Measurements from ENCODE around the gene GUCD1.

The GUCD1 gene

DNA sequence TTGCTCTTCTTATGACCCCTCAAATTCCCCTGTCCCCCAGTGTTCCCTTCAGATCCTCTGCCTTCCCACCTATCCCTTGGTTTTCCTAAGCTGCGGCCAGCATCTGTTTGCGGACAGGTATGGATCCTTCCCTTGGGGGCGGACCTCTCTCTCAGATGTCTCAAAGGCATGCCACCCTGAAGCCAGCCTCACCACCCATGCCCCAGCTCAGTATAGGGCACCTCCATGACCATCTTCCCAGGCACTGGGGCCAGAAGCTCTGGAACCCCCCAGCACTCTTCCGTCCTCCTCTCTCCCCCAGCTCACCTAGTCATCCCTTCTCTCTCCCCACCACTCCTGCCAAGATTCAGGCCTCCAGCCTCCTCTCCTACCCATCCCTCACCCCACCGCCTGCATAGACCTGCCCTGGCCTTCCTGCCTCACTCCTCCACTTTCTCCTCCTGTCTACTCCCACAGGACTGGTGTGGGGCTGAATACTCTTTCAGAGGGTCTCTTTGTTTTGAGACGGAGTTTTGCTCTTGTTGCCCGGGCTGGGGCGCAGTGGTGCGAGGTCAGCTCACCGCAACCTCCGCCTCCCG, 35.7 kb upstream of the GUCD1 start:
- DNase-seq (ENCODE audit: low spot score) = no peak

- no peak for DNase-seq (ENCODE audit: low spot score)
These were observed 34.6 kb upstream of the GUCD1 start for GRCh38 chr22:24589518-24590030.

DNA sequence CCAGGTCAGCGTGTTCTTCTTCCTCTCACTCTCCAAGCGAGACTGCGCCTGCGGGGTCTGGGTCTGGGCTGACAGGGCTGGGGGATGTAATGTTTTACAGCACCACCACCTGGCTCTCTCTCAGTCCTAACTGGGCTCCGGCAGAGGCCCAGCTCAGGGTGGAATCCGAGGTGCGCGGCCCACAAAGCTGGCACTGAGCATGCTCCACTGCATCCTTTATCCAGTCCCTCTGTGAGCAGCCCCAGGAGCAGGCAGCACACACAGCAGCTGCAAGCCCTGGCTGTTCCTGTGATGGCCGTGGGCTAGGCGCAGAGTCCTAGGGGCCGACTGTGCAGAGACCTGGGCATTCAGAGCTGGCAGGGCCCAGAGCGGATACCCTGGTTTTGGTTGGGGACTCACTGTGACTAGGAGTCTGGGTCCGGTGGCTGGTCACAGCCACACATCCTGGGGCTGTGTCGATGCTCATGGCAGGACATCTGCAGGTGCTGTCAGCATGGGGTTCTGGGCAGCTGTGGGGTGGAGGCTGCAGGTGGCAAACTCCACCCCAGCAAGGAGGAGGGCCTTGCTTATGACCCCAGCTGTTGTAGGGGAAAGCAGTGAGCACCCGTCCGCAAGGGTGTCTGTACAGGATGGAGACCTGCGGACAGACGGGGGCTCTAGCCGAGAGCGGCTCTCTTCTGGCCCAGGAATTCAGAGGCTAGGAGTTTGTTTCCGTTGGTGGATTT, 34.0 kb upstream of the GUCD1 start:
- no peak for DNase-seq (ENCODE audit: low spot score)

DNA sequence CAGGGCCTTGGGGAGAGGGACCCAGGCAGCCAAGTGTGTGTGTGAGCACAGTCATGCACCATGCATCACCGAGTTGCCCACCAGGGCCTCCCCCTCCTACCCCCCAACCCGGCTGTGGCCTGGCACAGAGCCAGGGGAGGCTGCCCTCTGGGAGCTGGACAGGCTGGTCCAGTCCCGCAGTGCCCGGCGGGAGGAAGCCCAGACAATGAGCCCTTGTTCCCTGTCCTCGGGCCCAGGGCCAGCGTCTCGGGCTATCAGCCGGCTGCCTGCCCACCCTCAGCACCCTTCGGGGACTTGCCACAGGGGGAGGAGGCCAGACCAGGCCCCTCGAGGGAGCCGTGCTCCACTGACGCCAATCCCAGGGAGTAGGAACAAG, 33.4 kb upstream of the GUCD1 start:
- no peak for DNase-seq (ENCODE audit: low spot score)

DNA sequence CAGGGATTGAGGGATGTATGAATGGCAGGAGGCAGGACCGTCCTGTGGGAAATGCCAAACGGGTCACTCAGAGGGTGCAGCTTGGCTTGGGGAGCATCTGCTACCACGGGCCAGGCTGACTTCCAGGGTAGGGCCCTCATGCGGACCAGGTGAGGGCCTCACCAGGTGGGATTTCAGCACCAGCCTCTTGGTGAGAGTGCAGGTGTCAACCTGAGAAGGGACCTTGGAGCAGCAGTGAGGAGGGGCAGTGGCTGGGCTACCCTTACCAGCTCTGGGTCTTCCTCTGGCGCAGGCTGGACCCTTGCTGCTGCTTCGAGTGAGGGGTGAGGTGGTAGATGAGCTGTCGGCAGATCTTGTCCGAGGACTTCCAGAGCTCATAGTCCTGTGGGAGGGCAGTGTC, 33.0 kb upstream of the GUCD1 start:
- no peak for DNase-seq (ENCODE audit: low spot score)

DNA sequence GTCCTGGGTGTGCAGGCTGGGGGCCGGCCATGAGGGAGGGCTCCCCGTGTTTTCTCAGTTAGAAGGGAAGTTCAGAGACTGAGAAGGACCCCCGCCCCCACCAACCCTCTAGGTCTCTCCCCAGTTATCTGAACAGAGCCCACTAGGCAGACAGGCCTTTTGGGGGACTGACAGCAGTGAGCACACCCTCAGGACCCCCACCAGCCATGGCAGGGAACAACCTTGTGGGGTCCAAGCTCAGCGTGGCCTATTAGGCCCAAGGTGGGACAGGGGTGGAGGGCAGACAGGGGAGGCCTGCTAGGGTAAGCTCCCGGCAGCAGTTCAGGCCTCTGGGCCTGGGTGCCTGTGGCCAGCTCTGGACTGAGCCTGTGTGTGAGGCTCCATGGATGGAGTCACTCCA, 32.3 kb upstream of the GUCD1 start:
- no peak for DNase-seq (ENCODE audit: low spot score)

DNA sequence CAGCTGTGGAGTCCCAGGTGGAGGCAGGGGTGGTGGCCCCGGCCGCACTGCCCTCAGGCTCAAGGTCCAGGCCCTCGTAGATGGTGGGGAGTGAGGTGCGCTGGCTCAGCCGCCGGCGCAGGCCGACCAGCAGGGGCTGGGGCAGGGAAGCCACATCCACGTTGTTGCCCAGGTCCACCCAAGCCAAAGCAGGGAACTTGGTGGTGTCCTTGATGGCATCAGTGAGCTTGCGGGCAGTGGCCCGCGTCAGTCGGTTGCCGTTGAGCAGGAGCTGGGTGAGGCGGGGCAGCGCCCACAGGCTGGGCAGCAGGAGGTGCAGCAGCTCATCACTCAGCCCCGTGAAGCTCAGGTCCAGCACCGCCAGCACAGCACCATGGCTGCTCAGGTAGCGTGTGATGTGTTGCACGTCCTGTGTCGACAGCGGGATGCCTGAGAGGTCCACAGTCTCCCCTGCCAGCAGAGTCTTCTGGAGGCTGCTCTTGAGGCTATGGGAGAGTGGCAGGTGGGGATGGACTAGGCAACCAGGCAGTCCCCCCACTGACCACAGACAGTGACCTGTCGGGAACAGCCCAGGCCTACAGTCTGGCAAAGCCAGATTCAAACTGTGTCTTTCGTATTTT, 31.1 kb upstream of the GUCD1 start:
- no peak for DNase-seq (ENCODE audit: low spot score)

- no peak for DNase-seq (ENCODE audit: low spot score)
These were observed 30.5 kb upstream of the GUCD1 start for GRCh38 chr22:24585461-24585860.

- DNase-seq (ENCODE audit: low spot score) = no peak
These were observed 30.0 kb upstream of the GUCD1 start for GRCh38 chr22:24584871-24585411.

DNA sequence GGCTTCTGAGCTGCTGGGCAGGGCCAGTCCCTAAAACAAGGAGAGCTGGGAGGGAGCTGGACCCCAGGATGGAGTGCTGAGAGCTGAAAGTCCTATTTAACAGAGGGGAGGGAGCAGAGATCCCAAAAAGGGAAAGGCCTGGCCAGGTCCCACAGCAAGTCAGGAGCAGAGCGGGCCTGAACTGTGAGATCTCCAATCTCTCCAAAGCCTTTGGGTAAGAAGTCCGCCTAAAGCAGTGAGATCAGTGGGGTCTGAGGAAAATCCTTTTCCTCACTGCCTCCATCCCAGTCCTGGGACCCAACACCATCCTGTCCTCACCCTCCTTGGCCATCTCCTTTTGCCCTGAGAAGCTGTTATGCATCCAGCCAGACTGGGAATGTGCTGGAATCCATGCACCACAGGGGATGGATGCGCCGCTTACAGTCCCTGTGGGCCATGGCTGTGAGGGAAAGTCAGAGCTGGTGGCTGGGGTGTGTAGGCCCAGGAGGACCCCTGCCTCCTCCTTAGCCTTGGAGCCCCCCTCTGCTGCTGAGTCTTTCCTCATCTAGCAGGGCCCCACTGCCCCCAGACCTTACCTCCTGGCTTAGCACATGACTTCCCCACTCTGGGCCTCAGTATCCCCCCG, 29.3 kb upstream of the GUCD1 start:
- no peak for DNase-seq (ENCODE audit: low spot score)

DNA sequence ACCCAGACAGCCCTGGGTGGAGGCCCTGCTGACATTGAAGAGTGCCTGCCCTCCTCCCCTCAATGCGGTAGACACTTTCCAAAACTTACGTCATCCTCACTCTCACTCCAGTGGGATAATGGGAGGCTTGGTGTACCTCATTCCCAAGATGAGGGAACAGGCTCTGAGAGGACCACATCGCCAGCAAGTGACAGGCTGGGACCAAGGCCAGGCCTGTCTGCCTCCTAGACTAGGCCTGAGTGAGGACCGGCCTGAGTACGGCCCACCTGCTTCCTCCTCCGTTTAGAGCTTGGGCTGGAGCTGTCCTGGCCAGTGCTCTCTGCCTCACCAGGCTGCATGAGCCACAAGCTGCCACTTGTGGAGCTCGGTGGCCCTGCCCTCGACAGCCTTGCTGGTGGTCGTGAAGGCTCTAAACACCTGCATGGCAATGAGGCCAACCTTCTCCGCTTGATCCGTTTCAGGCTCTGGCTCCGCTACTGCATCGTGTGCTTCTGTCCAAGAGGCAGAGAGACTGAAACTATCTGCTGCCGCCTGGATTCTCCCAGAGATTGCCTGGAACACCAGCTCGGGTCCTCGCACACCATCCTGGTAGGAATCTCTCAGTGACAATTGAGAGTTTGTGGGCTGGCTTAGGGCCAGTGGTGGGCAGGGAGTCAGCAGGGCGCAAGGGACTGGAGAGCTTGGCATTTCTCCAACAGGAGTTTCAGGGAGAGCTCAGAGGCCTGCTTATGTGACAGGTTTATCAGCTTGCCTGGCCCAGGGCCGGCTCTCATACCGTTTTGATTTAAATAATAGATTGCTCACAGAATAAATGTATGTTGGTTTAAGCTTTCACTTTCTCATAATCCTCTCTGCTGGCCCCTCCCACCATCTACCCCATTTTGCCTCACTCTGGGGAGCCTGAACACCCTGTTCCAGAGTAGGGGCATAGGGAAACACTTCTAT, 28.6 kb upstream of the GUCD1 start:
- DNase-seq (ENCODE audit: low spot score) = no peak

DNA sequence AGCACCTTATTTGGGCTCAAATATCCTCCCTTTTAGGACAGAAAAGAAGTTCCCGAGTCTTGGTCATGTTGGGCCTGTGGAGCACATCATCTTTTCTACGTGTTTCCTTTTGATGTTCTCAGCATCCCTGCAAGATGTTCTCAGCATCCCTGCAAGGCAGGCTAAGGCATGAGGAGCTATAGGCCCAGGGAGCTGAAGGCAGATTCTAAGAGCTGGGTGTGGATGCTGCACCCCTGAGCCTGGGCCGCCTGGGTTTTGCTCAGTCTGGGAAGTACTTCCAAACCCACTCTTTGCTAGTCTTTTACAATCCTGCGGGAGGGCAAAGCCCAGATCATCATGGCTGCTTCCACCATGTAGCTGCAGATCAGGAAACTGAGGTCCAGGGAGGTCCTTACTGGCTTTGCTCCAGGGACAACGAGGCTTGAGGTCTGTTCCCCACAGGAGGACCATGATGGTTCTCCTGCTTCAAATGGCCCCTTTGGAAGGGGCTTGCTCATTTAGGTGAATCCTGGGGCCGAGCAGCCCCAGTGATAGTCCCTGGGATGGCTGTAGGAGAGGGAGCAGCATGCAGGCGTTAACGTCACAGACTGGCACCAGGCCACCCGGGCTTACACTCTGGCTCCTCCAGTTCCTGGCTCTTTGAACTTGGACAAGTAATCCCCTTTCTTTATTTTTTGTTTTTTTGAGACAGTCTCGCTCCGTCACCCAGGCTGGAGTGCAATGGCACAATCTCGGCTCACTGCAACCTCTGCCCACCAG, 27.3 kb upstream of the GUCD1 start:
- DNase-seq (ENCODE audit: low spot score) = no peak

- DNase-seq (ENCODE audit: low spot score) = no peak
These were observed 25.3 kb upstream of the GUCD1 start for GRCh38 chr22:24580276-24580675.

GRCh38 chr22:24579258-24579601, 24.3 kb upstream of the GUCD1 start:
- no peak for DNase-seq (ENCODE audit: low spot score)

DNA sequence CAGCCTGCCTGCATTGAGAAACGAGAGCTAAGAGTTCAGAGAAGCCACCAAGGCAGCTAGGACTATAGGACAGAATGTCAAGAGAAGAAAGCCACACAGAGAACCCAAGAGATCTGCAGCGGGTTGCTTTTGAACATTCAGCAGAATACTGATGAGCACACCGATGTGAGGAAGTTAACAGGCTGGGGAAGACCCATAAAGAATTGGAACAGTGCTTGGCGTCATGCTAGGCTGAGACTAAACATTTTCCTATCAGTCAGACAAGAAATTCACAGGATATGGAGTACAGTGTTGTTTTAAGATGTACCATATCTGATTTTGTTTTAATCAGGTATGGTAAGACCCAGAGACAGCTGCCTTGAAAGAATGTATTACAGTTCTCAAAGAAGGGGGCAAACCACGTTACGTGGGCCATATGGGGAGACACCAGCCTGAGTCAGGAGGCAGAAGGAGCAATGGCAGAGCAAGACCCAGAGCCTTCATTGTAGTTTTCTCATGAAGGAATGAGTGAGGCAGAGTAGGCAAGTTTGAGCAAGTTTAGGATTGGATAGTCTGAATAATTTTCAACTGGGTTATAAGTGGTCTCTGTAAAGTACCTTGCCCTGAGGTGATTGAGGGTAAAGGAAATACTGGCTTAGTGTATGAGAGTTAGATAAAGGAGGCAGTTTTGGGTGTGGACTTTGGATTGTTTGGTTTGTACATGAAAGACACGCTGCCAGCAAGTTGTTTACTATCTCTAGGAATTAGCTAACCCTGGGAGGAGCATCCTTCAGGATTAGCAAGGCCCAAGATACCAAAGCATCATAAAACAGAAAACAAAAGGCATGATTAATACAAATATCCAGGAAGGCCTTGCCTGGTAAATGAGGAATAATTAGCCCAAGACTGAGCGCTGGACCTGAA, 23.7 kb upstream of the GUCD1 start:
- DNase-seq (ENCODE audit: low spot score) = no peak

- DNase-seq (ENCODE audit: low spot score) = no peak
These were observed 21.8 kb upstream of the GUCD1 start for GRCh38 chr22:24576778-24577177.

- DNase-seq (ENCODE audit: low spot score) = no peak
These were observed 16.3 kb upstream of the GUCD1 start for GRCh38 chr22:24571266-24571665.

DNA sequence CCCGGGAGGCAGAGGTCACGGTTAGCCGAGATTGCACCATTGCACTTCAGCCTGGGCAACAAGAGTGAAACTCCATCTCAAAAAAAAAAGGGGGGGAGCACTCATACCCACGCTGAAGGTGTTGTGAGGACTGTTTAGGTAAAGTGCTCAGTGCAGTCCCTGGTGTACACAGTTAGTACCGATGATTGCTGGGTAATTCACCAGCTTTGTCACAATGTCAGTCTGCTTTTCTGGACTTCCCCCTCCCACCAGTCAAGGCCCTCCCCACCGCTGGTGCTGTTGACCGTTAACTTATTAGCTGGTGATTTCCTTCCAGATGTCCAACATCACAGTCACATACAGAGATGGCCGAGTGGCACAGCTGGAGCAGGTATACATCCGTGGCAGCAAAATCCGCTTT, 12.7 kb upstream of the GUCD1 start:
- DNase-seq (ENCODE audit: low spot score) = no peak

DNA sequence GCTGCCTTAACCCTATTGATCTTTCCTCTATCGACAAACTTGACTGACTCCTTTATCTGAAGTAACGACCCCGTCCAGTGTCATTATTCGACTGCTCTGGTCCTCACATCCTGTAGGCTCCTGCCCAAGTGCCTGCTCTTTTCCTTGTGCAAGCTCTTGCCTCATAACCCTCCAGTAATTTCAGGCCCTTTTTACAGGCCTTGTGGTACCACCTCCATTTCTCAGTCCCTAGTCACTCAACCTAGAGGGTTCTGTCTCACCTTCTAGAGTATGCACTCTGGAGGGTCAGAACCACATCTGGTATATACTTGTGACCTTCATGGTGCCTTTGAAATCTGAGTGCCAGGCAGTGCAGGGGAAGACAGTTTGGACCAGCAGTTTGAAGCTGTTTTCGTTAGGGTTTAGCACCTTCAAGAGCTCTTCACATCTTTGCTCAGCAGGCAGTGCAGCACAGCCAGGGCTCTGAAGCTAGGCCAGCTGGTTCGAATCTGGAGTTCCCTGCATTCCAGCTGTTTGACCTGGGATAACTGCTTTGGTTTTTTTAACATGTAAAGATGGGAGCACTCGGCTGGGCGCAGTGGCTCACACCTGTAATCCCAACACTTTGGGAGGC, 12.1 kb upstream of the GUCD1 start:
- DNase-seq (ENCODE audit: low spot score) = no peak
